Stimulated activated CD8-positive, alpha-beta memory T cell treated with anti-CD3 and anti-CD28 coated beads, Interleukin-2, amount 100 ng/mL, for 1 hour (primary cell): ENCODE results near the gene CARD16.

Source experiments
- DNase-seq, 2 donors: peaks; one replicate each; pipeline ENCODE4 v3.0.0-alpha.2; 2020; ENCODE audit warnings: low read depth in 2 of 2

Gene CARD16

DNA sequence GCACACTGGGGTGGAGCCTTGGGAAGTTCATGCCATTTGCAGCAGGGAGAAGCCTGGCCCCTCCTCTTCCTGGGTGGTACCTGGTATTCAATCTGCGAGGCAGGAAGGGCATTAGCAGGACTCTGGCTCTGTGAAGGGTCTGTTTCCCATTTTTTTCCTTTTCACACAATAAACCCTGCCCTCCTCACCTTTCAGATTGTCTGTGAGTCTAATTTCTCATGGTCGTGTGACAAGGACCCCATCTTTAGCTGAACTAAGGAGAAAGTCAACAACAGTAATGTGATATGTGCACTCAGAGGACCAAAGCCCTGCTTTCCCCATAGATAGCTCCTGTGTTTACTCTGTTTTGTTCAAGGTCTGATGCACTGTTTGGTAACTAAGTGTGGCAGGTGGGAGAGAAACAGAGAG, 50.1 kb downstream of the CARD16 start:
- DNase-seq, result no peak

DNA sequence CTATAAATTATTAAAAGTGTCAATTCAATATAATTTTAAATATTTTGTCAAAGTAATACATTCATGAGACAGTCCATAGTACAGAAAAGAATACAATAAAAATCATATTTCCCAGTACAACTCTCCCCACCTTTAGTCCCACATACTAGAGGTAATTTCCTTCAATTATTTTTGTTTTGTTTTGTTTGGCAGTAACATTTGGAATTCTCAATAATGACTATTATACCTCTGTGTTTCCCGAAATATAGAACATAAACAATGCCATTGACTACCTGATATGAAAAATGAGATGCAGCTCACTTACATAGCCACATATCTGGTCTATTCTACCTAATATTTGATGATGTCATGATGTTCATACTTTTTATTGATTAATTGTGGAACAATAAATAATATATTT, 52.4 kb downstream of the CARD16 start:
- DNase-seq, result no peak

DNA sequence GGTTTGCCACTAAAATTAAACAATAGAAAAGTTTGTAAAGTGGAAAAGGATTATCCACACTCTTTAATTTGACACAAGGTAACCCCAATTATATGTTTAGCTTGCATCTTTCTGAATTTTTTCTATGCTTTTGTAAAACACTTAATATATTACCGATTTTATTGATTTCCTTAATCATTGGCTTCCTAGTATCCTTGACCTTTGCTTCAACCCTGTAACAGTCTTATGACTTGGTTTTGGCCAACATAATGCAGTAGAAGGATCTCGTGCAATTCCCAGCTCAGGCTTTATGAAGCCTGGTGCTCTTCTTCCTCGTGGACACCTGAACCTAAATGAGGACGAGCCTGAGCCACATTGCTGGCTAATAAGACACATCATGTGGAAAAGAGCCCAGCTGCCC, 53.1 kb downstream of the CARD16 start:
- no peak for DNase-seq
